Gastroesophageal sphincter (tissue), 3 donors: Measurements from ENCODE around the gene AGAP9.
"Not testable (repeated sequence)": the region's sequence is repeated elsewhere in the genome, so short reads cannot be mapped to it uniquely, and the experiment has no call there.

Source experiments
- CTCF ChIP-seq, 4 experiments: fragments of 200-600 bp in 2 of 4; fragments of 450-650 bp in 2 of 4; sonication (generic) in 1 of 4; IDR thresholded peaks; one replicate each; pipeline ENCODE4 v1.5.1; 2017 to 2019; ENCODE audit warnings: antibody characterized with exemption in 4 of 4, mild to moderate bottlenecking in 2 of 4, moderate library complexity in 2 of 4
- POLR2A ChIP-seq, 2 donors: fragments of 450-650 bp; IDR thresholded peaks; one replicate each; pipeline ENCODE4 v1.6.1; 2017; ENCODE audit warnings: antibody characterized with exemption in 2 of 2, mild to moderate bottlenecking in 2 of 2, moderate library complexity in 1 of 2
- POLR2AphosphoS5 ChIP-seq: sonication (generic); formaldehyde crosslinking; IDR thresholded peaks from one replicate; pipeline ENCODE4 v1.6.1; 2017; ENCODE audit warnings: antibody characterized with exemption

DNA sequence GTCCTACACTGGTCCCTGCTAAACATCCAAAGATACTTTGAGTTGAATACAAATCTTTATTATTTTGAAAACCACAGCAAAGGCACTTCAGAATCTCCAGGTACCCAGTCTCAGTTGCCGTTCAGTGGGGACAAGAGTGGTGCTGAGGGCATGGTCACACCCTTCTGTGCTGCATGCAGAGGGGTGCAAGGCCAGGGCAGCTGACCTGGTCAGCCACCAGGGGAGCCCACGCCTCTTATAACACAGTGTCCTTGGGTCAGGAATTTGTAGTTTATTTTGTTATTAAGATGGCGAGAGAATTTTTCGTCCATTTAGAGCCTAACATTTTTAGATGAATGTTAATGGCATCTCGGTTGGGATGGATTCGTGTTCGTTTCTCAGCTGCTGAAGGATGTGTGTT lies 55.5 kb downstream of the AGAP9 start:
- TF ChIP-seq POLR2A (IDR thresholded peaks at IDR 0.05); POLR2AphosphoS5; CTCF (IDR thresholded peaks at IDR 0.05): not testable (repeated sequence)
